DMS 273 (cell line): ENCODE data around the gene TNNT3.
"Not testable (repeated sequence)": the region's sequence is repeated elsewhere in the genome, so short reads cannot be mapped to it uniquely, and the experiment has no call there.

ENCODE experiments used
- DNase-seq: peaks from one replicate; lab custom pipeline; 2025; ENCODE audit not compliant: unreplicated experiment; lab: John Stamatoyannopoulos, UW

TNNT3 gene

GRCh38 chr11:1919391-1920127 is at the start of gene TNNT3:
Gene TNNT3, plus strand, starts transcription at chr11:1919703. Its CDS starts 3,172 bp downstream, at chr11:1922875.
- DNase-seq = peak; percentile 23

- no peak for DNase-seq
Measured at GRCh38 chr11:1870326-1870696, 49.2 kb upstream of the TNNT3 start.

- DNase-seq = peak; percentile 59
Measured at GRCh38 chr11:1870721-1871466, 48.6 kb upstream of the TNNT3 start.

GRCh38 chr11:1871531-1871930 is 48.0 kb upstream of the TNNT3 start:
- no peak for DNase-seq

GRCh38 chr11:1872267-1872985 is 47.1 kb upstream of the TNNT3 start:
- DNase-seq = no peak

GRCh38 chr11:1873048-1873812 is 46.3 kb upstream of the TNNT3 start:
- DNase-seq = peak; percentile 17

- DNase-seq = not testable (repeated sequence)
Measured at GRCh38 chr11:1873813-1874150, 45.7 kb upstream of the TNNT3 start.

GRCh38 chr11:1874441-1875092 is 44.9 kb upstream of the TNNT3 start:
- not testable (repeated sequence) for DNase-seq

- no peak for DNase-seq
Measured at GRCh38 chr11:1875093-1875850, 44.2 kb upstream of the TNNT3 start.

GRCh38 chr11:1875851-1876301 is 43.6 kb upstream of the TNNT3 start:
- DNase-seq = not testable (repeated sequence)

GRCh38 chr11:1876361-1877063 is 43.0 kb upstream of the TNNT3 start:
- DNase-seq = peak; percentile 49

GRCh38 chr11:1877211-1878136 is 42.0 kb upstream of the TNNT3 start:
- DNase-seq = no peak

GRCh38 chr11:1878137-1879031 is 41.1 kb upstream of the TNNT3 start:
- no peak for DNase-seq

- no peak for DNase-seq
Measured at GRCh38 chr11:1879342-1879940, 40.1 kb upstream of the TNNT3 start.

- DNase-seq = no peak
Measured at GRCh38 chr11:1879941-1880720, 39.4 kb upstream of the TNNT3 start.
